H1 (cell line): ENCODE measurements around the gene ANK3. TPM values are rescaled to one million over a fixed set of nuclear protein-coding genes. Genes with fewer than 3 reads are reported as not detected.

Experiments
- CTCF ChIA-PET: fragments of 300-600 bp; sonication (Branson Sonifier 250); formaldehyde crosslinking; loops from one replicate; lab custom pipeline; 2021; ENCODE audit not compliant: partially characterized antibody; lab: Charles Lee
- POLR2A ChIA-PET: fragments of 300-600 bp; sonication (Branson Sonifier 250); formaldehyde crosslinking; loops from one replicate; lab custom pipeline; 2021; ENCODE audit warnings: inconsistent platforms; ENCODE audit not compliant: partially characterized antibody; lab: Charles Lee
- DNase-seq, 2 experiments: peaks; one replicate each; pipeline versions ENCODE4 v3.0.0 to v3.0.0-alpha.2; 2010 to 2022; ENCODE audit warnings: low spot score in 2 of 2, low read depth in 1 of 2, mixed read lengths in 1 of 2
- FAIRE-seq: peaks from 2 replicates; lab custom pipeline; 2011; peaks lifted over from hg19 to GRCh38; lab: Jason Lieb, UNC
- H2AFZ ChIP-seq: 2 replicates; pipeline ENCODE4 v1.8.1; 2012; ENCODE audit warnings: low read length, inconsistent platforms
- H2AK5ac ChIP-seq: 2 replicates; pipeline ENCODE4 v1.6.1; 2013; ENCODE audit warnings: low read depth, low read length
- H2BK120ac ChIP-seq: replicated peaks from 2 replicates; pipeline ENCODE3; 2013; ENCODE audit warnings: low read depth, low read length, inconsistent platforms
- H2BK12ac ChIP-seq: 2 replicates; pipeline ENCODE4 v1.6.1; 2013; ENCODE audit warnings: low read depth, low read length
- H2BK15ac ChIP-seq: 2 replicates; pipeline ENCODE4 v1.6.1; 2013; ENCODE audit warnings: low read length
- H2BK20ac ChIP-seq: 2 replicates; pipeline ENCODE4 v1.6.1; 2013; ENCODE audit warnings: low read length
- H2BK5ac ChIP-seq: 2 replicates; pipeline ENCODE4 v1.6.1; 2013; ENCODE audit warnings: low read depth, low read length
- H3K14ac ChIP-seq: 2 replicates; pipeline ENCODE4 v1.6.1; 2013; ENCODE audit warnings: inconsistent platforms; ENCODE audit not compliant: insufficient read length
- H3K18ac ChIP-seq: 2 replicates; pipeline ENCODE4 v1.6.1; 2013; ENCODE audit warnings: low read length; ENCODE audit errors: extremely low read depth
- H3K23ac ChIP-seq: 2 replicates; pipeline ENCODE4 v1.6.1; 2013; ENCODE audit warnings: inconsistent platforms; ENCODE audit not compliant: insufficient read length
- H3K23me2 ChIP-seq: 2 replicates; pipeline ENCODE4 v1.6.1; 2013; ENCODE audit warnings: low read depth, low read length
- H3K27ac ChIP-seq: 2 replicates; pipeline ENCODE4 v1.6.1; 2011; ENCODE audit warnings: low read depth, low read length, inconsistent platforms
- H3K27me3 ChIP-seq, 4 experiments: replicated peaks in 1 of 4; 1 replicate in 1 of 4; 2 replicates in 3 of 4; pipeline versions ENCODE4 v1.6.1 to v1.8.1; 2011 to 2013; ENCODE audit warnings: low read length in 3 of 4, mild to moderate bottlenecking in 3 of 4, inconsistent platforms in 2 of 4, mixed read lengths in 2 of 4, moderate library complexity in 1 of 4; ENCODE audit not compliant: control insufficient read depth in 3 of 4, insufficient read depth in 3 of 4; ENCODE audit errors: extremely low read depth in 1 of 4
- H3K36me3 ChIP-seq, 4 experiments: 2 replicates each; pipeline versions ENCODE4 v1.6.1 to v1.8.1; 2011 to 2013; ENCODE audit warnings: mild to moderate bottlenecking in 4 of 4, low read length in 3 of 4, moderate library complexity in 2 of 4, control low read depth in 1 of 4, inconsistent platforms in 1 of 4; ENCODE audit not compliant: insufficient read depth in 4 of 4, control insufficient read depth in 2 of 4
- H3K4ac ChIP-seq: replicated peaks from 2 replicates; pipeline ENCODE3; 2013; ENCODE audit warnings: low read length, low read depth, mixed read lengths, inconsistent platforms; ENCODE audit not compliant: insufficient read length
- H3K4me1 ChIP-seq, 4 experiments: replicated peaks in 1 of 4; 1 replicate in 1 of 4; 2 replicates in 3 of 4; pipeline versions ENCODE4 v1.6.1 to v1.8.1; 2011 to 2013; ENCODE audit warnings: low read length in 3 of 4, inconsistent platforms in 2 of 4, mixed read lengths in 1 of 4; ENCODE audit not compliant: insufficient read depth in 4 of 4, control insufficient read depth in 3 of 4
- H3K4me2 ChIP-seq, 2 experiments: 2 replicates each; pipeline versions ENCODE4 v1.6.1 to v1.8.1; 2011 to 2013; ENCODE audit warnings: low read depth in 2 of 2, low read length in 2 of 2, control low read depth in 1 of 2, inconsistent platforms in 1 of 2, mild to moderate bottlenecking in 1 of 2; ENCODE audit not compliant: insufficient read depth in 1 of 2
- H3K4me3 ChIP-seq, 4 experiments: fragments of 200-600, 300-600 bp in 1 of 4; sonication (generic), shearing (Covaris generic), sonication (Bioruptor Twin) in 1 of 4; 2 replicates each; pipeline versions ENCODE4 v1.5.1 to v1.8.1; 2011 to 2016; ENCODE audit warnings: low read length in 4 of 4, low read depth in 3 of 4, control low read depth in 2 of 4, inconsistent platforms in 2 of 4, mild to moderate bottlenecking in 2 of 4, mixed read lengths in 1 of 4, moderate library complexity in 1 of 4; ENCODE audit not compliant: insufficient read depth in 2 of 4; ENCODE audit errors: extremely low read depth in 1 of 4
- H3K56ac ChIP-seq: replicated peaks from 2 replicates; pipeline ENCODE3; 2013; ENCODE audit warnings: low read depth, mild to moderate bottlenecking, mixed read lengths, low read length, inconsistent platforms; ENCODE audit not compliant: insufficient read length
- H3K79me1 ChIP-seq: 2 replicates; pipeline ENCODE4 v1.6.1; 2013; ENCODE audit warnings: low read depth, low read length, control low read depth
- H3K79me2 ChIP-seq, 2 experiments: 2 replicates each; pipeline versions ENCODE4 v1.6.1 to v1.8.1; 2012 to 2013; ENCODE audit warnings: low read length in 2 of 2, mild to moderate bottlenecking in 2 of 2, inconsistent platforms in 1 of 2; ENCODE audit not compliant: insufficient read depth in 2 of 2, control insufficient read depth in 1 of 2
- H3K9ac ChIP-seq, 4 experiments: replicated peaks in 1 of 4; 1 replicate in 1 of 4; 2 replicates in 3 of 4; pipeline versions ENCODE4 v1.6.1 to v1.8.1; 2011 to 2013; ENCODE audit warnings: low read depth in 3 of 4, low read length in 3 of 4, control low read depth in 2 of 4, mild to moderate bottlenecking in 2 of 4, moderate library complexity in 2 of 4, inconsistent platforms in 1 of 4; ENCODE audit errors: extremely low read depth in 1 of 4
- H3K9me3 ChIP-seq, 2 experiments: 2 replicates each; pipeline versions ENCODE4 v1.6.1 to v1.8.1; 2012 to 2013; ENCODE audit warnings: mild to moderate bottlenecking in 2 of 2, moderate library complexity in 2 of 2, control low read depth in 1 of 2, inconsistent platforms in 1 of 2, low read depth in 1 of 2, low read length in 1 of 2, mixed read lengths in 1 of 2; ENCODE audit not compliant: insufficient read depth in 2 of 2
- H4K20me1 ChIP-seq, 2 experiments: replicated peaks in 1 of 2; 2 replicates each; pipeline versions ENCODE3 to v1.8.1; 2011 to 2013; ENCODE audit warnings: inconsistent platforms in 2 of 2, low read length in 2 of 2, mild to moderate bottlenecking in 1 of 2; ENCODE audit not compliant: insufficient read depth in 2 of 2, control insufficient read depth in 1 of 2
- H4K5ac ChIP-seq: 2 replicates; pipeline ENCODE4 v1.6.1; 2013; ENCODE audit warnings: low read length, low read depth, mixed read lengths, inconsistent platforms; ENCODE audit not compliant: insufficient read length
- H4K8ac ChIP-seq: 2 replicates; pipeline ENCODE4 v1.8.0; 2013; ENCODE audit warnings: mild to moderate bottlenecking, moderate library complexity, low read length, inconsistent platforms; ENCODE audit not compliant: insufficient read depth; ENCODE audit errors: extremely low read depth
- H4K91ac ChIP-seq: replicated peaks from 2 replicates; pipeline ENCODE3; 2013; ENCODE audit warnings: low read length, mixed read lengths, inconsistent platforms; ENCODE audit not compliant: insufficient read length
- ASH2L ChIP-seq: fragments of 200-600, 300-600 bp; sonication (generic); IDR thresholded peaks from one replicate; pipeline ENCODE4 v1.7.1; 2017; ENCODE audit warnings: low read length
- GABPA ChIP-seq: IDR thresholded peaks from 2 replicates; pipeline ENCODE4 v1.6.1; 2011; ENCODE audit warnings: mild to moderate bottlenecking, low read length, moderate library complexity, borderline replicate concordance; ENCODE audit not compliant: insufficient read depth
- GTF2F1 ChIP-seq: IDR thresholded peaks from 2 replicates; pipeline ENCODE4 v1.6.1; 2012; ENCODE audit warnings: low read depth, low read length, improper control_type of control experiment, borderline replicate concordance
- HDAC6 ChIP-seq: IDR thresholded peaks from one replicate; pipeline ENCODE4 v1.7.1; 2012; ENCODE audit warnings: low read depth, mild to moderate bottlenecking, inconsistent platforms, low read length, moderate library complexity
- JUND ChIP-seq: IDR thresholded peaks from 2 replicates; pipeline ENCODE4 v1.6.1; 2011; ENCODE audit warnings: mild to moderate bottlenecking, improper control_type of control experiment, low read length
- NRF1 ChIP-seq: IDR thresholded peaks from 2 replicates; pipeline ENCODE4 v1.6.1; 2011; ENCODE audit warnings: mild to moderate bottlenecking, low read depth, low read length, improper control_type of control experiment
- RFX5 ChIP-seq: IDR thresholded peaks from 2 replicates; pipeline ENCODE4 v1.6.1; 2011; ENCODE audit warnings: low read depth, low read length, improper control_type of control experiment, borderline replicate concordance
- SP1 ChIP-seq: IDR thresholded peaks from 2 replicates; pipeline ENCODE4 v1.6.1; 2011; ENCODE audit warnings: low read depth, low read length
- SRF ChIP-seq: IDR thresholded peaks from 2 replicates; pipeline ENCODE4 v1.6.1; 2011; ENCODE audit warnings: mild to moderate bottlenecking, low read depth, low read length, moderate library complexity
- WGBS, 2 experiments: shearing (Covaris generic) in 1 of 2; methylation state at CpG; one replicate each; pipeline versions ENCODE4 v1.1.6 to v1.1.7; 2013 to 2015; ENCODE audit warnings: low lambda C conversion rate in 2 of 2, mixed read lengths in 2 of 2, inconsistent platforms in 1 of 2, low coverage in 1 of 2, missing lambda C conversion rate in 1 of 2; ENCODE audit not compliant: insufficient replicate concordance in 2 of 2, insufficient coverage in 1 of 2, insufficient read length in 1 of 2; ENCODE audit errors: extremely low coverage in 1 of 2, missing lambda C conversion rate in 1 of 2; 5-methylcytosine and 5-hydroxymethylcytosine counted together
- polyA plus RNA-seq, 7 experiments: library from polyadenylated mRNA; depleted of rRNA in 3 of 7; stranded (reverse) in 5 of 7; unstranded in 2 of 7; fragments of >200 nt in 5 of 7; fragments of 200-250 nt in 2 of 7; gene quantifications; 1 replicate in 5 of 7; 2 replicates in 1 of 7; 4 replicates in 1 of 7; pipeline versions ENCODE4 v1.2.1 to v1.2.3, GENCODE V29; 2011 to 2013; ENCODE audit warnings: missing spikeins in 2 of 7, mixed read lengths in 2 of 7
- total RNA-seq: library from RNA; stranded (reverse); fragmentation: NEBNext Ultra II Directional; extraction: Animal tissue kit (Norgen Biotek cat#: 25700); gene quantifications from 2 replicates; pipeline ENCODE4 v1.2.1, GENCODE V29; 2021
- TF ChIP-seq, protein P1 (sequence below), 3 experiments: IDR thresholded peaks; 1 replicate in 2 of 3; 2 replicates in 1 of 3; pipeline versions ENCODE4 v1.5.1 to v1.6.1; 2011; ENCODE audit warnings: low read length in 3 of 3, mild to moderate bottlenecking in 3 of 3, inconsistent platforms in 2 of 3, low read depth in 1 of 3, moderate library complexity in 1 of 3; ENCODE audit not compliant: insufficient read depth in 1 of 3; ENCODE audit errors: control extremely low read depth in 1 of 3

ANK3 gene
- total and polyA plus RNA-seq, 2 of the 8 experiments (the other 6 are each of a cell fraction or from before 2014, with no cell fraction given), result 18.1 to 67.9 TPM

- Histone ChIP-seq H3K27me3 (no peaks in the 10 kb centered on the region), H3K36me3 (peaks cover 0 to 14% (median 5%) of the 10 kb centered on the region in 4 experiments; a peak in 5 of 8 replicates), H2AFZ (no peak overlapping the region), H3K27ac (no peak overlapping the region), H2BK5ac (no peak overlapping the region), H4K5ac (no peak overlapping the region), H2BK20ac (no peak overlapping the region), H3K4me1 (no peaks in the 10 kb centered on the region), H2BK12ac (no peak overlapping the region), H3K23ac (no peak overlapping the region), H2BK120ac (no peak overlapping the region), H3K4me2 (no peak overlapping the region), H3K9ac (no peak overlapping the region), H3K56ac (no peak overlapping the region), H4K20me1 (no peaks in the 10 kb centered on the region), H3K4ac (no peak overlapping the region), H3K4me3 (no peak overlapping the region), H3K23me2 (no peaks in the 10 kb centered on the region; the same call in 1 of the 2 replicates), H3K79me2 (no peaks in the 10 kb centered on the region), H4K91ac (no peak overlapping the region), H3K79me1 (no peaks in the 10 kb centered on the region; the same call in 1 of the 2 replicates), H3K18ac (no peak overlapping the region), H2AK5ac (no peak overlapping the region), H3K14ac (no peak overlapping the region), H3K9me3 (no peaks in the 10 kb centered on the region), H4K8ac (no peak overlapping the region), H2BK15ac (no peak overlapping the region)
- DNase-seq (no peak), FAIRE-seq (no peak)
- 89% methylated on average over 11 of the region's 11 CpGs; no CpG with 5 or more reads in 1 of the 2 experiments for WGBS, 2 experiments
- ChIA-PET CTCF (no interaction called here), POLR2A (no interaction called here)
- no peak for TF ChIP-seq ASH2L
- TF ChIP-seq SP1, result no peak
- TF ChIP-seq NRF1, result no peak
- no peak for TF ChIP-seq JUND
- TF ChIP-seq, protein P1, sequence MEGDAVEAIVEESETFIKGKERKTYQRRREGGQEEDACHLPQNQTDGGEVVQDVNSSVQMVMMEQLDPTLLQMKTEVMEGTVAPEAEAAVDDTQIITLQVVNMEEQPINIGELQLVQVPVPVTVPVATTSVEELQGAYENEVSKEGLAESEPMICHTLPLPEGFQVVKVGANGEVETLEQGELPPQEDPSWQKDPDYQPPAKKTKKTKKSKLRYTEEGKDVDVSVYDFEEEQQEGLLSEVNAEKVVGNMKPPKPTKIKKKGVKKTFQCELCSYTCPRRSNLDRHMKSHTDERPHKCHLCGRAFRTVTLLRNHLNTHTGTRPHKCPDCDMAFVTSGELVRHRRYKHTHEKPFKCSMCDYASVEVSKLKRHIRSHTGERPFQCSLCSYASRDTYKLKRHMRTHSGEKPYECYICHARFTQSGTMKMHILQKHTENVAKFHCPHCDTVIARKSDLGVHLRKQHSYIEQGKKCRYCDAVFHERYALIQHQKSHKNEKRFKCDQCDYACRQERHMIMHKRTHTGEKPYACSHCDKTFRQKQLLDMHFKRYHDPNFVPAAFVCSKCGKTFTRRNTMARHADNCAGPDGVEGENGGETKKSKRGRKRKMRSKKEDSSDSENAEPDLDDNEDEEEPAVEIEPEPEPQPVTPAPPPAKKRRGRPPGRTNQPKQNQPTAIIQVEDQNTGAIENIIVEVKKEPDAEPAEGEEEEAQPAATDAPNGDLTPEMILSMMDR (IDR thresholded peaks at IDR 0.05; ENCODE audit: control extremely low read depth in 1 of 3, insufficient read depth in 1 of 3, low read depth in 1 of 3, low read length in 3 of 3), result no peak
- no peak for TF ChIP-seq GABPA
- TF ChIP-seq RFX5, result no peak
- TF ChIP-seq SRF, result no peak
- no peak for TF ChIP-seq HDAC6
- no peak for TF ChIP-seq GTF2F1
Measured at GRCh38 chr10:60073781-60074656, 315.7 kb downstream of the ANK3 start.
